Liver (tissue), 9 donors: ENCODE measurements around the gene RNASE8. TPM values are rescaled to one million over a fixed set of nuclear protein-coding genes. Genes with fewer than 3 reads are reported as not detected.

ENCODE experiments used
- DNase-seq: peaks from one replicate; pipeline ENCODE4 v3.0.0-alpha.2; 2017; ENCODE audit warnings: low spot score
- H3K27ac ChIP-seq, 2 donors: one replicate each; pipeline ENCODE4 v1.7.0; 2013; ENCODE audit warnings: inconsistent platforms in 2 of 2, low read length in 2 of 2, control low read depth in 1 of 2, low read depth in 1 of 2, mild to moderate bottlenecking in 1 of 2
- H3K27me3 ChIP-seq, 4 donors: one replicate each; pipeline versions ENCODE4 v1.6.1 to v1.7.0; 2013; ENCODE audit warnings: low read length in 3 of 4, inconsistent platforms in 1 of 4, mild to moderate bottlenecking in 1 of 4, moderate library complexity in 1 of 4; ENCODE audit not compliant: control insufficient read depth in 4 of 4, insufficient read depth in 4 of 4
- H3K36me3 ChIP-seq, 4 donors: one replicate each; pipeline versions ENCODE4 v1.6.1 to v1.7.0; 2013; ENCODE audit warnings: low read length in 3 of 4, mild to moderate bottlenecking in 3 of 4, low read depth in 1 of 4, moderate library complexity in 1 of 4; ENCODE audit not compliant: control insufficient read depth in 4 of 4, insufficient read depth in 3 of 4
- H3K4me1 ChIP-seq, 4 donors: one replicate each; pipeline versions ENCODE4 v1.6.1 to v1.7.0; 2013; ENCODE audit warnings: low read length in 3 of 4, mild to moderate bottlenecking in 3 of 4, moderate library complexity in 1 of 4; ENCODE audit not compliant: control insufficient read depth in 4 of 4, insufficient read depth in 4 of 4
- H3K4me3 ChIP-seq, 3 donors: one replicate each; pipeline versions ENCODE4 v1.6.1 to v1.7.0; 2013; ENCODE audit warnings: low read length in 3 of 3, control low read depth in 1 of 3, low read depth in 1 of 3, mild to moderate bottlenecking in 1 of 3
- H3K9ac ChIP-seq, 2 donors: one replicate each; pipeline ENCODE4 v1.7.0; 2013; ENCODE audit warnings: low read length in 2 of 2, mild to moderate bottlenecking in 2 of 2, moderate library complexity in 2 of 2, control low read depth in 1 of 2, low read depth in 1 of 2
- H3K9me3 ChIP-seq, 4 donors: one replicate each; pipeline versions ENCODE4 v1.6.1 to v1.7.0; 2013; ENCODE audit warnings: low read length in 3 of 4; ENCODE audit not compliant: control insufficient read depth in 4 of 4
- EGR1 ChIP-seq, 2 donors: IDR thresholded peaks; 2 replicates each; pipeline ENCODE4 v1.6.1; 2016 to 2018; ENCODE audit warnings: antibody characterized with exemption in 2 of 2, low read depth in 2 of 2
- FOXA1 ChIP-seq: IDR thresholded peaks from 2 replicates; pipeline ENCODE4 v1.6.1; 2016; ENCODE audit warnings: antibody characterized with exemption
- FOXA2 ChIP-seq: IDR thresholded peaks from 2 replicates; pipeline ENCODE4 v1.6.1; 2016; ENCODE audit warnings: antibody characterized with exemption
- GABPA ChIP-seq, 2 donors: IDR thresholded peaks in 1 of 2; conservative IDR thresholded peaks in 1 of 2; 2 replicates each; pipeline ENCODE4 v1.6.1; 2016; ENCODE audit warnings: antibody characterized with exemption in 2 of 2, mild to moderate bottlenecking in 1 of 2, moderate library complexity in 1 of 2
- HNF4A ChIP-seq, 2 donors: conservative IDR thresholded peaks; 2 replicates each; pipeline ENCODE4 v1.6.1; 2016; ENCODE audit warnings: antibody characterized with exemption in 2 of 2, mild to moderate bottlenecking in 2 of 2
- HNF4G ChIP-seq: IDR thresholded peaks from 2 replicates; pipeline ENCODE4 v1.6.1; 2016; ENCODE audit warnings: antibody characterized with exemption
- JUND ChIP-seq, 2 donors: IDR thresholded peaks; 2 replicates each; pipeline ENCODE4 v1.6.1; 2016; ENCODE audit warnings: antibody characterized with exemption in 2 of 2
- MAX ChIP-seq: IDR thresholded peaks from 2 replicates; pipeline ENCODE4 v1.6.1; 2016; ENCODE audit warnings: antibody characterized with exemption
- NR2F2 ChIP-seq: IDR thresholded peaks from 2 replicates; pipeline ENCODE4 v1.6.1; 2016; ENCODE audit warnings: antibody characterized with exemption
- RAD21 ChIP-seq, 2 donors: IDR thresholded peaks; 2 replicates each; pipeline ENCODE4 v1.6.1; 2016; ENCODE audit warnings: antibody characterized with exemption in 2 of 2, mild to moderate bottlenecking in 2 of 2
- REST ChIP-seq: IDR thresholded peaks from 2 replicates; pipeline ENCODE4 v1.6.1; 2016; ENCODE audit warnings: antibody characterized with exemption, mild to moderate bottlenecking
- RXRA ChIP-seq, 2 donors: IDR thresholded peaks; 2 replicates each; pipeline ENCODE4 v1.6.1; 2017 to 2018; ENCODE audit warnings: antibody characterized with exemption in 2 of 2, mild to moderate bottlenecking in 1 of 2
- TAF1 ChIP-seq: conservative IDR thresholded peaks from 2 replicates; pipeline ENCODE4 v1.6.1; 2016; ENCODE audit warnings: antibody characterized with exemption, mild to moderate bottlenecking
- YY1 ChIP-seq: IDR thresholded peaks from 2 replicates; pipeline ENCODE4 v1.6.1; 2016; ENCODE audit warnings: antibody characterized with exemption, mild to moderate bottlenecking
- WGBS: extraction: QIAGEN DNeasy Blood & Tissue Kit; methylation state at CpG from one replicate; pipeline ENCODE4 v1.1.7; 2013; 5-methylcytosine and 5-hydroxymethylcytosine counted together
- polyA plus RNA-seq, 2 donors: library from polyadenylated mRNA; stranded (reverse) in 1 of 2; unstranded in 1 of 2; fragments of 200-250 nt in 1 of 2; fragments of >200 nt in 1 of 2; fragmentation: Nextera tagmentation in 1 of 2; extraction: Ambion mirVana in 1 of 2; gene quantifications; one replicate each; pipeline versions ENCODE4 v1.2.1 to v1.2.3, GENCODE V29; 2013 to 2015
- total RNA-seq, 2 donors: library from RNA; depleted of rRNA; stranded (reverse); fragments of >200 nt; gene quantifications; one replicate each; pipeline ENCODE4 v1.2.3, GENCODE V29; 2014
- TF ChIP-seq, protein P1 (sequence below): fragments of 150-350 bp; IDR thresholded peaks from 2 replicates; pipeline ENCODE4 v1.5.1; 2017; ENCODE audit warnings: improper control_type of control experiment, low read depth, low read length; ENCODE audit not compliant: missing input control
- TF ChIP-seq, protein P2 (sequence below): IDR thresholded peaks from 2 replicates; pipeline ENCODE4 v1.6.1; 2016; ENCODE audit warnings: antibody characterized with exemption
- donor health status: healthy.
- donor health status: healthy.
- donor health status: healthy.
- donor health status: healthy.
- donor health status: healthy.

The RNASE8 gene
- total and polyA plus RNA-seq, 4 donors, result not detected

DNA sequence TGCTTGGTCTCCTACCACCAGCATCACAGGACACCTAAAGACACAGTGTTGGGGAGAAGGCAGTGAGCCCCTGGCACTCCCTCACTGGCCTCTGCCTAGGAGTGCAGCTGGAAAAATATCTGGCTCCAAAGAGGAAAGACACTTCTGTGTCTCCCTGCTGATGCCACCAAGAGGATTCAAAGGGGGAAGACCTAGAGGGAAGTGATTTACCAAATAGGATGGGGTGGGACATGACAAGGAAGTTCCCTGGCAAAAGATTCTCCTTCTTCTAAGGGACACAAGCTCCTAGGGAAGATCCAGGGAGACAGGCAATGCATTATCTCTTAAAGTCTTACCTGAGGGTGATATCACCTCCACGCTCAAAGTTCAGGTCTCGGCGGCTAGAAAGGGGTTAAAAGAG is 38.8 kb upstream of the RNASE8 start:
- H3K27ac ChIP-seq, result no peak overlapping the region
- DNase-seq, result no peak
- WGBS, result 90% methylated on average over 3 of the region's 3 CpGs
- H3K4me1 ChIP-seq, result peaks cover 0 to 58% (median 36%) of the 10 kb centered on the region in 4 donors
- H3K9me3 ChIP-seq, result no peaks in the 10 kb centered on the region
- no peak overlapping the region for H3K9ac ChIP-seq
- no peaks in the 10 kb centered on the region for H3K27me3 ChIP-seq
- peaks cover 8 to 45% (median 44%) of the 10 kb centered on the region in 4 donors for H3K36me3 ChIP-seq
- no peak overlapping the region for H3K4me3 ChIP-seq
- TF ChIP-seq NR2F2 (no peak), YY1 (no peak)

- no peaks in the 10 kb centered on the region for H3K27me3 ChIP-seq
- H3K9me3 ChIP-seq, result no peaks in the 10 kb centered on the region
- no peak overlapping the region for H3K4me3 ChIP-seq
- TF ChIP-seq NR2F2 (no peak), FOXA2 (no peak), GABPA (IDR thresholded peaks at IDR 0.05 in 1 of 2, conservative IDR thresholded peaks at IDR 0.05 in 1 of 2) (no peak), MAX (no peak), TAF1 (no peak), YY1 (no peak), HNF4A (conservative IDR thresholded peaks at IDR 0.05) (no peak), REST (no peak), FOXA1 (no peak), HNF4G (no peak), JUND (IDR thresholded peaks at IDR 0.05) (no peak), EGR1 (IDR thresholded peaks at IDR 0.05; ENCODE audit: low read depth in 2 of 2) (no peak), RXRA (IDR thresholded peaks at IDR 0.05) (no peak), RAD21 (IDR thresholded peaks at IDR 0.05) (no peak)
- TF ChIP-seq, protein P1, sequence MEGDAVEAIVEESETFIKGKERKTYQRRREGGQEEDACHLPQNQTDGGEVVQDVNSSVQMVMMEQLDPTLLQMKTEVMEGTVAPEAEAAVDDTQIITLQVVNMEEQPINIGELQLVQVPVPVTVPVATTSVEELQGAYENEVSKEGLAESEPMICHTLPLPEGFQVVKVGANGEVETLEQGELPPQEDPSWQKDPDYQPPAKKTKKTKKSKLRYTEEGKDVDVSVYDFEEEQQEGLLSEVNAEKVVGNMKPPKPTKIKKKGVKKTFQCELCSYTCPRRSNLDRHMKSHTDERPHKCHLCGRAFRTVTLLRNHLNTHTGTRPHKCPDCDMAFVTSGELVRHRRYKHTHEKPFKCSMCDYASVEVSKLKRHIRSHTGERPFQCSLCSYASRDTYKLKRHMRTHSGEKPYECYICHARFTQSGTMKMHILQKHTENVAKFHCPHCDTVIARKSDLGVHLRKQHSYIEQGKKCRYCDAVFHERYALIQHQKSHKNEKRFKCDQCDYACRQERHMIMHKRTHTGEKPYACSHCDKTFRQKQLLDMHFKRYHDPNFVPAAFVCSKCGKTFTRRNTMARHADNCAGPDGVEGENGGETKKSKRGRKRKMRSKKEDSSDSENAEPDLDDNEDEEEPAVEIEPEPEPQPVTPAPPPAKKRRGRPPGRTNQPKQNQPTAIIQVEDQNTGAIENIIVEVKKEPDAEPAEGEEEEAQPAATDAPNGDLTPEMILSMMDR, result no peak
- TF ChIP-seq, protein P2, sequence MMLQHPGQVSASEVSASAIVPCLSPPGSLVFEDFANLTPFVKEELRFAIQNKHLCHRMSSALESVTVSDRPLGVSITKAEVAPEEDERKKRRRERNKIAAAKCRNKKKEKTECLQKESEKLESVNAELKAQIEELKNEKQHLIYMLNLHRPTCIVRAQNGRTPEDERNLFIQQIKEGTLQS, result no peak
- H3K27ac ChIP-seq, result no peak overlapping the region
- 72% methylated on average over 1 of the region's 1 CpG for WGBS
- no peak for DNase-seq
- H3K4me1 ChIP-seq, result peaks cover 0 to 64% (median 40%) of the 10 kb centered on the region in 4 donors
- H3K9ac ChIP-seq, result no peak overlapping the region
- peaks cover 8 to 45% (median 44%) of the 10 kb centered on the region in 4 donors for H3K36me3 ChIP-seq
Observed at GRCh38 chr14:21019366-21019765, 38.3 kb upstream of the RNASE8 start.
